Effector memory CD8-positive, alpha-beta T cell (primary cell): ENCODE data around the gene HOXA5.

Source experiments
- ATAC-seq: fragments of 150-1000 bp; cut with Tn5 transposase; replicated peaks from 2 replicates; pipeline ENCODE4 v1.10.0; 2021; ENCODE audit warnings: mild to moderate bottlenecking, moderate library complexity
- DNase-seq, 3 experiments: peaks; one replicate each; pipeline ENCODE4 v3.0.0; 2021
- H3K27ac Mint-ChIP-seq, 2 donors: one replicate each; pipeline ENCODE4 v1.8.0; 2022; ENCODE audit warnings: mild to moderate bottlenecking in 2 of 2, mixed read lengths in 2 of 2, moderate library complexity in 2 of 2
- H3K27me3 Mint-ChIP-seq, 2 donors: one replicate each; pipeline ENCODE4 v1.8.0; 2022; ENCODE audit warnings: mixed read lengths in 2 of 2
- H3K36me3 Mint-ChIP-seq: one replicate; pipeline ENCODE4 v1.8.0; 2022; ENCODE audit warnings: mild to moderate bottlenecking, moderate library complexity, mixed read lengths; ENCODE audit not compliant: insufficient read depth
- H3K4me1 Mint-ChIP-seq, 2 donors: one replicate each; pipeline ENCODE4 v1.8.0; 2022; ENCODE audit warnings: low read depth in 2 of 2, mixed read lengths in 2 of 2
- H3K4me3 Mint-ChIP-seq, 2 donors: one replicate each; pipeline ENCODE4 v1.8.0; 2022; ENCODE audit warnings: mild to moderate bottlenecking in 2 of 2, mixed read lengths in 2 of 2, moderate library complexity in 2 of 2
- H3K9me3 Mint-ChIP-seq, 2 donors: one replicate each; pipeline ENCODE4 v1.8.0; 2022; ENCODE audit warnings: mixed read lengths in 2 of 2
- total RNA-seq, 9 experiments: gene quantifications; one replicate each; lab custom pipeline; 2026; lab: John Stamatoyannopoulos, UW

Gene HOXA5
- 0 to 1.0 (median 0.06) reads per million in 9 experiments for total RNA-seq

GRCh38 chr7:27143023-27143949 lies at the start of gene HOXA5:
Gene HOXA5 (minus strand): TSS chr7:27143681. CDS start chr7:27143607, 74 bp downstream.
- Mint-ChIP-seq H3K27ac (no peak within 1 kb of the TSS), H3K4me3 (no peak within 1 kb of the TSS), H3K27me3 (peaks cover 50 to 66% of the 10 kb centered on the region in 2 donors), H3K9me3 (no peaks in the 10 kb centered on the region), H3K36me3 (no peaks in the 10 kb centered on the region), H3K4me1 (peaks cover 2 to 3% of the 10 kb centered on the region in 2 donors)
- DNase-seq (no peak), ATAC-seq (no peak)

GRCh38 chr7:27192546-27193334 lies 49.3 kb upstream of the HOXA5 start:
- DNase-seq (no peak), ATAC-seq (peak; percentile 64)
- Mint-ChIP-seq H3K4me1 (peaks cover 20 to 34% of the 10 kb centered on the region in 2 donors), H3K36me3 (peaks cover 23% of the 10 kb centered on the region), H3K4me3 (peak overlapping the region; percentile 40 to 65), H3K27ac (no peak overlapping the region), H3K9me3 (no peaks in the 10 kb centered on the region), H3K27me3 (peaks cover 85 to 97% of the 10 kb centered on the region in 2 donors)

- Mint-ChIP-seq H3K27me3 (peaks cover 84 to 97% of the 10 kb centered on the region in 2 donors), H3K36me3 (peaks cover 22% of the 10 kb centered on the region), H3K9me3 (no peaks in the 10 kb centered on the region), H3K4me3 (peak overlapping the region; percentile 40 to 65), H3K27ac (no peak overlapping the region), H3K4me1 (peaks cover 22 to 34% of the 10 kb centered on the region in 2 donors)
- ATAC-seq (no peak), DNase-seq (no peak)
These were observed 48.5 kb upstream of the HOXA5 start for GRCh38 chr7:27191833-27192545.

GRCh38 chr7:27191161-27191731 lies 47.8 kb upstream of the HOXA5 start:
- ATAC-seq, result no peak
- Mint-ChIP-seq H3K36me3 (peaks cover 22% of the 10 kb centered on the region), H3K27me3 (peaks cover 84 to 97% of the 10 kb centered on the region in 2 donors), H3K4me1 (peaks cover 22 to 38% of the 10 kb centered on the region in 2 donors), H3K4me3 (peak overlapping the region; percentile 40 to 65), H3K27ac (no peak overlapping the region), H3K9me3 (no peaks in the 10 kb centered on the region)
- DNase-seq, result no peak

- ATAC-seq (no peak), DNase-seq (no peak)
- Mint-ChIP-seq H3K27ac (peak overlapping the region in 1 of 2 donors; percentile 69), H3K4me3 (peak overlapping the region; percentile 9 to 86), H3K9me3 (no peaks in the 10 kb centered on the region), H3K36me3 (peaks cover 29% of the 10 kb centered on the region), H3K27me3 (peaks cover 91 to 97% of the 10 kb centered on the region in 2 donors), H3K4me1 (peaks cover 32 to 46% of the 10 kb centered on the region in 2 donors)
These were observed 46.7 kb upstream of the HOXA5 start for GRCh38 chr7:27189997-27190748.

- Mint-ChIP-seq H3K36me3 (peaks cover 36% of the 10 kb centered on the region), H3K27ac (peak overlapping the region in 1 of 2 donors; percentile 69), H3K27me3 (peaks cover 91 to 97% of the 10 kb centered on the region in 2 donors), H3K4me3 (peak overlapping the region; percentile 9 to 86), H3K4me1 (peaks cover 39 to 53% of the 10 kb centered on the region in 2 donors), H3K9me3 (no peaks in the 10 kb centered on the region)
- ATAC-seq (no peak), DNase-seq (no peak)
These were observed 46.0 kb upstream of the HOXA5 start for GRCh38 chr7:27189295-27189996.

- Mint-ChIP-seq H3K4me1 (peaks cover 43 to 56% of the 10 kb centered on the region in 2 donors), H3K27ac (peak overlapping the region in 1 of 2 donors; percentile 64), H3K27me3 (peaks cover 83 to 97% of the 10 kb centered on the region in 2 donors), H3K4me3 (peak overlapping the region; percentile 82 to 86), H3K36me3 (peaks cover 44% of the 10 kb centered on the region), H3K9me3 (no peaks in the 10 kb centered on the region)
- ATAC-seq (peak; percentile 27), DNase-seq (no peak)
These were observed 45.2 kb upstream of the HOXA5 start for GRCh38 chr7:27188386-27189294.

- Mint-ChIP-seq H3K27ac (no peak overlapping the region), H3K36me3 (peaks cover 53% of the 10 kb centered on the region), H3K27me3 (peaks cover 83 to 99% of the 10 kb centered on the region in 2 donors), H3K9me3 (no peaks in the 10 kb centered on the region), H3K4me3 (peak overlapping the region; percentile 82 to 86), H3K4me1 (peaks cover 43 to 56% of the 10 kb centered on the region in 2 donors)
- DNase-seq (no peak), ATAC-seq (no peak)
These were observed 44.2 kb upstream of the HOXA5 start for GRCh38 chr7:27187475-27188385.

GRCh38 chr7:27186668-27187474 lies 43.4 kb upstream of the HOXA5 start:
- Mint-ChIP-seq H3K9me3 (no peaks in the 10 kb centered on the region), H3K4me3 (peak overlapping the region in 1 of 2 donors; percentile 82), H3K27ac (no peak overlapping the region), H3K4me1 (peaks cover 40 to 51% of the 10 kb centered on the region in 2 donors), H3K27me3 (peaks cover 79 to 99% of the 10 kb centered on the region in 2 donors), H3K36me3 (peaks cover 53% of the 10 kb centered on the region)
- DNase-seq (no peak), ATAC-seq (no peak)
